HG03521 (cell line): ENCODE data around the gene DTL.

Experiments used
- ATAC-seq: cut with Tn5 transposase; IDR thresholded peaks from one replicate; pipeline ENCODE4 v1.9.1; 2021; ENCODE audit warnings: mild to moderate bottlenecking, moderate library complexity; ENCODE audit not compliant: unreplicated experiment

DTL gene

DNA sequence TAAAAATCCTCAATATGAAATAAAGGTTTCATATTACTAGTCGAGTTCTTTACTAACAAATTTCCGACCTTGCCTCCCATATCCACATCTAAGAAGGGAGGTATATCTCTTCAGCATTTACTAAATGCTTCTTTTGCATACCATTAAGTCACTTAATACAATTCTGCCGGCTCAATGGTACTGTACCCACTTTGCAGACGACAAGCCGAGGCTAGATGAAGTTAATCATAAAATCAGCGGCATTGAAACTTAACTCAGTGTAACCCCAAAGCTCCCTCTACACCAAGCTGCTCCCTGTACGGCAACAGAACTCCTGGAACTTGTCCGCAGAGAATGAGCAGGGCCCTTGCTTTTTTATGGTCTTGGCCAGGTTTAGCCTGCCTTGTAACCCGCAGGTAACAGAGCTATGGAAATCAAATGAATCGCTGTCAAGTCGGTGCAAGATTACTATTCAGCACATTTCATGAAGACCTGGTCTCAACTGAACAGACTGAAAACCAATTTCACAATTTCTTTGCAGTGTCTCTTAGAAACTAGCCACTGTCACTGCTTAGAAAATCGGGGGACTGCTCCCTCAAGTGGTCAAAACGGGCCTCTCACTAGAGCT lies 929 bp upstream of the DTL start:
- ATAC-seq = no peak

DNA sequence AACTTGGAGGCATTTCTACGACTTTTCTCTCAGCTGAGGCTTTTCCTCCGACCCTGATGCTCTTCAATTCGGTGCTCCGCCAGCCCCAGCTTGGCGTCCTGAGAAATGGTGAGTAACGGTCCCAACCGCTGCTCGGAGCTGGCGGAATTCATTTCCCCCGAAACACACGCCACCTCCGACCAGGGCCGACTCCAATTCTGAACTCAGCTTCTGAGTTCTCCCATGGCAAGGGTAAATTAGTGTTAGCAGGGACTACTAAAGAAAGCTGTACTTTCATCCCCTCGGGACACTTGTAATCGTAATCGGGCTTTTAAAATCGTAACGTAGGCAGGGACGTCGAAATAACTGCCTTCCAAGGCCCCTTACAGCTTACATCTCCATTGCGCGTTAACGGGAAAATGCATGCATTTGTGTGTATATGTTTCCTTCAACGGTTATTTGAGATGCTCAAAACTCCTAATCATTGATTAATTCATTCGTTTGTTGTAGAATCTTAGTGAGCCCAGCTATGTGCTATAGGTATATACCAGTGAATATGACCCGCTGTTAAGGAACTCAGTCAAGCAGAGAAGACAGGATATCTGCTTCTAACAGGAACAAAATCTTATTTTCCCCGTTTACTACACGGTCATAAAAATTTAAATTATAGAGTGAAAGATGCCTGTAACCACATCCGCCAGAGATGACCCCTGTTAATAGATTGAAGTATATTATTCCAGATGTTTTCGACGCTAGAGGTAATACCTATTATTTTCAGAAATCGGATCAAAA lies 472 bp downstream of the DTL start:
- peak; percentile 11 for ATAC-seq

DNA sequence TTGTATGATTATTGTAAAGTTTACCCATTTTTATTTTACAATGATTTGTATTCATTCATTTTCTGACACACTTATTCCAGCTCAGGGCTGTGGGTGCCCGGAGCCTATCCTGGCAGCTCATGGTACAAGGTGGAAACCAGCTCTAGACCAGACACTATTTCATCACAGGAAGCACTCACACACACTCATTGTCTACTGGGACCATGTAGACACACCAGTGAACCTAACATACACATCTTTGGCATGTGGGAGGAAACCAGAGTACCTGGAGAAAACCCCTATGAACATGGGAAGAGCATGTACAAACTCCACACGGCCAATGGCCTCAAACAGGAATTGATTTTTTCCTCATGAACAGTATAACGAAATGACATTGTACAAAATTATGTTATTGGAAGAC lies 2.4 kb downstream of the DTL start:
- ATAC-seq = no peak

DNA sequence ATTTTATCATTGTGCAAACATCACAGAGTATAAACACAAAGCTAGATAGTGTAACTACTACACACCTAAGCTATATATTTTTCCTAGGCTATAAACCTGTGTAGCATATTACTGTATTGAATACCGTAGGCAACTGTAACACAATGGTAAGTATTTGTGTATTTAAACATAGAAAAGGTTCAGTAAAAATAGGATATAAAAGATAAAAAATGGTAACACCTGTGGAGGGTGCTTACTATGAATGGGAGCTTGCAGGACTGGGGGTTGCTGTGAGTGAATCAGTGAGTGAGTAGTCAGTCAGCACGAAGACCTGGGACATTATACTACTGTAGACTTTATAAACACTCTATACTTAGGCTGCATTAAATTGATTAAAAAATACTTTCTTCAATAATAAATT lies 4.1 kb downstream of the DTL start:
- ATAC-seq = no peak

DNA sequence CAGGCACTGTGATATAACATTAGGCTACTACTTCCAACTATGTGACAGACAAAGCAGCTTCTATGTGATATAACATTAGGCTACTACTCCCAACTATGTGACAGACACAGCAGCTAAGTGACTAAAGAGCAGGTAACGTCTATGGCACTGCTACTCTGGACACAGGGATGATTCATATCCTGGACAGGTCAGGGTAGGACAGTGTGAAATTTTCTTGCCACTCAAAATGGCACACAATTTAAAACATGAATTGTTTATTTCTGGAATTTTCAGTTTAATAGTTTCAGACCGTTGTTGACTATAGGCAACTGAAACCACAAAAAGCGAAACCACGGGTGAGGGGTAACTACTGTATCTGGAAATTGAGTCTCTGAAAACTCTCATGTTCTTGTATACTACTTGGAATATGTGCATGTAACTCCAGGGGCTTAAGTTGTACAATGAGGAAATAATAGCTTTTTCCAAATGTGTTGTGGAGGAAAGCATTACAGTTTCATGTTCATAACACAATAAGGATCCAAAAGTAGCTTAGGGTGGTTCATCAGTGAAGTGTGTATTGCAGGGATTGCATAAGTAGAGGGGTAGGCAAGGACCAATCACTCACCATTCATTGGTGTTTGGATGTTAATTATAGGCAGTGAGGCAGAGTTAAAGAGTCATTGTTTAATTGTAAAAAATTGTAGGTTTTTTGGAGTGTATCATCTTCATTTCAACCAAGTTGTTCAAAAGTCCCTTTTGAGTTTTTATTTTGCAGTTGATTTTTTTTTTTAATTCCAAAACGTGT lies 5.3 kb downstream of the DTL start:
- ATAC-seq = no peak

DNA sequence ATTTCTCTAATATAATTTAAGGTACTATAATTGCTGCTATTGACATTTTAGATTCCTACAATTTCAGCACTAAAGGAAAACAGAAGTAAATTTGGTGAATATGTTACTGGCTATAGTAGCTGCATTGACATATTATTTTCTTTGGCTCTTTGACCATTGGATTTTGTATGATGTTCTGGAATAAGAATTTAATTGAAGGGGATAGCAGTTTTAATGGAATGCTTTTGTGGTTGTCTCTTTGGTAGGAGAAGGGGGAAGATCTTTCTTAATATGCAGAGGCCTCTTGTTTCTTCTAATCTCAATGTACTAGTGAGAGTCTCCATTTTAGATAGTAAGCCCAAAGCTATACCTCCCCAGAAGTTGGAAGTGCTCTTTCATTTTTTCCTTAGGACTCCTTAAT lies 6.9 kb downstream of the DTL start:
- no peak for ATAC-seq

DNA sequence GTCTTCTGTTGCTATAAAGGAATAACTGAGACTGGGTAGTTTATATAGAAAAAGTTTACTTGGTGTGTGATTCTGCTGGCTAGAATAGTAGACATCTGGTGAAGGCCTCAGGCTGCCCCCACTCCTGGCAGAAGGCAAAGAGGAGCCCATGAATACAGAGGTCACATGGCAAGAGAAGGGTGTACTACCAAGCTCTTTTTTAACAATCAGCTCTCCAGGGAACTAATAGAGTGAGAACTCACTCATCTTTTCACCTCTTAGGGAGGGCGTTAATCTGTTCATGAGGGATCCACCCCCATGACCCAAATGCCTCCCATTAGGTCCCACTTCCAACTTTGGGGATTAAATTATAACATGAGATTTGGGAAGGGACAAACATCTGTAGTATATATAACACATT lies 9.3 kb downstream of the DTL start:
- no peak for ATAC-seq

DNA sequence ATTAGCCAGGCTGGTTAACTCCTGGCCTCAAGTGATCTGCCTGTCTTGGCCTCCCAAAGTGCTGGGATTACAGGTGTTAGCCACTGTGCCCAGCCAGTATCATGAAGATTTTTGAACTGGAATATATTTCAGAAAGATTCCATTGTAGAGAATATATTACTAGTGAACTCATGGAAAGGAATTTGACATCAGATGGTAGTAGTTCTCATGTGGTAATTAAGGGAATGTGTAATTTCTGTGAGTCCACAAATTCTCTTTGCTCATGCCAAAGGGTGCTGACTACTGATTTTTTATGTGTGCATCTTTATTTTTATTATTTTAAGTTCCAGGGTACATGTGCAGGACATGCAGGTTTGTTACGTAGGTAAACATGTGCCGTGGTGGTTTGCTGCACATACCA lies 10.4 kb downstream of the DTL start:
- ATAC-seq = no peak

DNA sequence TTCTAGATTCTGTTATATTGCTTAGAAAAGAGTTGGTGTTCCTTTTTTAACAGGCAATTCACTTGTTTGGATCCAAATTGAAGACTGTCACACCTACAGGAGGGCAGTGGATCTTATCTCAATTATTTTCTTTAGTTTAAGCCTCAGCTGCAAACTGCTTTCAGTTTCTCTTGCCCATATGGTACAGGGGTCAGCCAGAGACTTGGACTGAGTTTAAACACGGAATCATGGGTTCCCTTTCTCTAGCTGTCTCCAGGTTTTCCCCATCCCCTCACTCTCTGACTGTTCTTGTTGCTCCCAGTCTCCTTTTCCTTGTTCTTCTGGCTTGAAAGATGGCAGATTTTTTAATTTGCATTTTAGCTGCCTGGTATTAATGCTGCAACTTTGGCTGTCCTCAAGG lies 18.4 kb downstream of the DTL start:
- no peak for ATAC-seq

DNA sequence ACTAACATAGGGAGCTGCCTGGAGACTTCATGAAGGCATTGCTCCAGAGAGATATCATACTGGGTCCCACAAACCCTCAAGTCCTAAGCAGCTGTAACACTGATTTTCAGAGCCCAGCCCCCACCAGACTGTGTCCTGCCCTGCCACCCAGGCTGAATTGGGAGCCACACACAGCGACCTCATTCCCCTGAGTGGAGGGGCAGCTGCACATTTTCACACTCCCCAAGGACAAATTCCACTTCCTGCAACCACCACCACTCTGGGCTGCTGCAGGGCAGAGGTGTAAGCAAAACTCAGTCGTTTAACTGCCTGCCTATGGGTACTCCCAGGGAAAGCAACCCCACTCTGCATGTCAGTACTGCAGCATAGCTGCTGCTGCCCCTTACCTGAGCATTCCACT lies 19.8 kb downstream of the DTL start:
- no peak for ATAC-seq

DNA sequence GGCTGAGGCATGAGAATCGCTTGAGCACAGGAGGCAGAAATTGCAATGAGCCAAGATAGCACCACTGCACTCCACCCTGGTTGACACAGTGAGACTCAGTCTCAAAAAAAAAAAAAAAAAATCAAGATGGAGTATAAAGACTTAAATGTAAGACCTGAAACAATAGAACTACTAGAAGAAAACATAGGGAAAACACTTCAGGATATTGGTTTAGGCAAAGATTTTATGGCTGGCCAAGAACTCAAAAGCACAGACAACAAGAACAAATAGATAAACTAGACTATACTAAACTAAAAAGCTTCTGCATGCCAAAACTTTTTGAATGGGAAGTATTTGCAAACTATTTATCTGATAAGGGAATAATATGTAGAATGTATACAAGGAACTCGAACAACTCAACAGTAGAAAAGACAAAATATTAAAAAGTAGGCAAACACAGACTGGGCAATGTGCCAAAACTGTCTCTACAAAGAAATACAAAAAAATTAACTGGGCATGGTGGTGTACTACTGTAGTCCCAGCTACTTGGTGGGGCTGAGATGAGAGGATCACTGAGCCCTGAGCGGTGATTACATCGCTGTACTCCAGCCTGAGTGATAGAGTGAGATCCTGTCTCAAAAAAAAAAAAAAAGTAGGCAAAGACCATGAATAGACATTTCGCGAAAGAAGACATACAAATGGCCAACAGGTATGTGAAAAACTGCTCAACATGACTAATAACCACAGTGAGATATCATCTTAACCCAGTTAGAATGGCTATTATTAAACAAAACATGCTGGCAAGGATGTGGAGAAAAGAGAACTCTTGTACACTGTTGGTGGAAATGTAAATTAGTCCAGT lies 25.3 kb downstream of the DTL start:
- ATAC-seq = no peak

DNA sequence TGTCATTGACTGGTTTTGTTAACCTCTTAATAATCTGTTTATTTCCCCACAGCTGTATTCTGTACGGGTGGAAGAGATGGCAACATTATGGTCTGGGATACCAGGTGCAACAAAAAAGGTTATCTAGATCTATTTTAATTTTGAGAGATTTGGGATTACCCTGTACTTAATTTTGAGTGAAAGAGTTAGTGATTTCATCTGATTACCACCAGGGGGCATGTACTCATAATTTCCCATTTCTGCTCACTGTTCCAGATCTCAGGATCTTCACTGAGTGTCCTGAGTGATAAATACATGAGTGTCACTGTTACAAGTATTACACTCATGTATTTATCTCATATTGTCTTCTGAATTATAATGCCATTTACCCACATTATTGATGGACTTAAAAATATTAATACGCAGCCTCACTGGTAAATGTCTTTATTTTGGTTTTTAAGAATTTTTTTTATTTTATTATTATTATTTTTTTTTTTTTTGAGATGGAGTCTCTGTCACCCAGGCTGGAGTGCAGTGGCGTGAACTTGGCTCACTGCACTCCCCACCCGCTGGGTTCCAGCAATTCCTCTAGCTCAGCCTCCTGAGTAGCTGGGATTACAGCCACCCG lies 27.4 kb downstream of the DTL start:
- no peak for ATAC-seq

DNA sequence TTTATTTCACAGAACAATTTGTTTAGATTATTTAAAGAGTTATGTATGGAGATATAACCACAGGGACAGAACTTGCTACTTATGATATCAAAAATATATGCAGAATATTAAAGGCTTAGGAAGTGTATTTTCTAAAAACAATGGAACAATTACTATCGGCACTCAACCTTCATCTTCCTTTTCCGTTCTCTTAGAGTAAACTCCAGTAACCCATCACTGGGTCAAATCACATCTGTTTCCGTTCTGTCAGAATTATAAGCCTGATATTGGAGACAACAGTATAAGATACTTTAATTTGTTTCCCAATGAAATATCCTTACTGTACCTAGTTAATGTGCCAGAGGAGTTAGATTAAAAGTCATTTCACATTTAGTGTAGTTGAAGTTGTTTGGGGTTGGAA lies 32.2 kb downstream of the DTL start:
- no peak for ATAC-seq

DNA sequence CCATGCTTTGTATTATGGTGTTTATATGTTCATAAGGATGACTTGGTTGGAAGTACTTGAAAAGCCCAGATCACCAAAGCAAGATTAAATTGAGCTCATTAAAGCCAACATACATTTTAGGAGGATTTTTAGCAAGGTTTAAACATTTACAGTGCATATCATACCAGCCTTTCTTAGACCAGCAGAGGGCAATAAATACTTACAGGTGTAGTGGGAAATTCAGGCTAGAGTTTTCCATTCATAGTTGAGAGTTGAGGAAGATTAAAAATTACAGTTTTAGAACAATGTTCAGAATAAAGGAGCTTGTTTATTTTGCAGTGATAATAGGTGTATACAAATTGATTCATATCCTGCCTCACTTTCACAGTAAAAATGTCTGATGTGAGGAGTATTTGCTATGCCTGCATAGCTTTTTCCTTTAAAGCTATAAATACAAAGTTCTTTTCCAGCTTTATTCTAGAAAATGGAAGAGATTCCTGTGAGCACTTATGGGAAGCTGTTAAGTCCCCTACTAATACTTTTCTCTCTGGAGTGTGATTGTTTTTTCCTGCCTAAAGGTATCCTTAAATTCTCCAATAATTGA lies 35.3 kb downstream of the DTL start:
- no peak for ATAC-seq

DNA sequence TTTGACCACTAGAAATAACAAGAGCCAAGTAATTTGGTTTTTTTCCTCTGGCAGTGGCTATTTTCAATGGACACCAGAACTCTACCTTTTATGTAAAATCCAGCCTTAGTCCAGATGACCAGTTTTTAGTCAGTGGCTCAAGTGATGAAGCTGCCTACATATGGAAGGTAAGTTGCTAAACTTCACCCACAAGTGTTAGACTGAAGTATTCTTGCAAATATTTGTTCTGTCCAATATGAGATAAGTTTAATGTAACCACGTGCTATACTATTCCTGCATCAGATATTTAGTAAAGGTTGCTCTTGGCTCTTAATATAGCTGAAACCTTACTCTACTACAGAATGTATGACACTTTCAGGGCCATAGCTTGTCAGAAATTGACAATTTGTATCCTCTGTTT lies 36.5 kb downstream of the DTL start:
- ATAC-seq = no peak

DNA sequence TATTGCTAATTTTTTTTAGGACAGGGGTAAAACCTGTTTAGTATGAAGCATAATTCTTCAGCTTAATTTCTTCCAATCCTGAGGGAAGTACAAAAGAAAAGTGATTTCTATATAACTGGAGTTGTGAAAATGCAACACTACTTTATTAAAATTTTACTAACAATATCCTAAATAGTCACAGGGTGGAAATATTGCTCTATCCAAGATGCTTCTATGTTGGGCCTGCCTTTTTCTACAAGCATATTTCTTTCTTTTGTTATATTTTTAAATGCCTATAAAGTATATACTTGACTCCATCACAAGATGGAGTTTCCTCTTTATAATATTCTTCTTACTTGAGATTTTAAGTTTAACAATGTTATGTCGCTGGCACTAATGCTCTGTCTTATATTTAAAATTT lies 37.9 kb downstream of the DTL start:
- ATAC-seq = no peak

DNA sequence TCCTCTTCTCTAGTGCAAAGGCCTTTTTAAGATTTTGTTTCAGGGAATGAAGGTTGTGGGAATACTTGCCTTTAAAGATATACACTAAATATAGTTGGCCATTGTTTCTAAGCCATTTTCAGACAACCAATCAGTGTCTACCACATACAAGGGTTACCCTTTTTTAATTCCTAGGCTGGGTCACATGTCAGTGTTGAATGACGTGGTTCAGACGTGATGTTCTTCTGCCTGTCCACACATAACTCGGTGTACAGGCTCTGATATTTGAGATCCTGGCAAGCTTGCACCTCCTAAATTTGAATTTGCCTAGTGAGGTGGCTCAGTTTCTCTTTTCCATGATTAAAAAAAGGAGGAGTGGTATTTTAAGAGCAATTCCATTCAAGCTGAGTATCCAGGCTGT lies 38.8 kb downstream of the DTL start:
- ATAC-seq = no peak

DNA sequence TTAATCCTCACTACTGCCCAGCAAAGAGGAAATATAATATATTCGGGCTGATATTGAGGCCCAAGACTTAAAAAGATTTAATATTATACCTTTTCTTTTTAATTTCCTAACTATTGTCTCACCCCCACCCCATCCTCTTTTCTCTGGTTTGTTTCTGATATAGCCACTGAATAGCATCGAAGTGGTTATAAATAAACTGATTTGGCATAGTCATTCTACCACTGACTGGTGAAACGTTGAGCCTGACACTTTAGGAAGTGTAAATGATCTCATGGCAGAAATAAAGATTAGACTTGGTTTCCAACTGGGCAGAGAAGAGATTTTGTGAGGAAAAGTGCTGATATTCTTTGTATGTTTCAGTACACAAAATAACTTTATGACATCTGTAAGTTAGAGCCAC lies 39.3 kb downstream of the DTL start:
- no peak for ATAC-seq

DNA sequence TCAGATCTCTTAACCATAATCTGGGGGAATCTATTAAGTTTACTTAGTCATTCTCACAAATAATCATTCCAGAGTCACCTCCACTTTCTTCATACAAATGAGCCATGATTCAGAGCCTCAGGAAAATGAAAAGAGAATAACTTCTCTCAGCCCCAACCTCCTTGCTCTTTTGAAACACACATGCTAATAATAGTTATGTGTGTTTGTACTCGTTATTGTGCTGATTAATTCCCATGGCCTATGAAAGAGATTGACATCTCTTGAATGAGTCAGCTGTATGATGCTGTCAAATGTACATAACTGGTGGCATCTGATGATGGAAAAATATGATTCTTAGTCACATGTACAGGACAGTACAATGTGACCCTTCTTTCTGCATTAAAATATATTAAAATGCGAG lies 41.5 kb downstream of the DTL start:
- no peak for ATAC-seq

DNA sequence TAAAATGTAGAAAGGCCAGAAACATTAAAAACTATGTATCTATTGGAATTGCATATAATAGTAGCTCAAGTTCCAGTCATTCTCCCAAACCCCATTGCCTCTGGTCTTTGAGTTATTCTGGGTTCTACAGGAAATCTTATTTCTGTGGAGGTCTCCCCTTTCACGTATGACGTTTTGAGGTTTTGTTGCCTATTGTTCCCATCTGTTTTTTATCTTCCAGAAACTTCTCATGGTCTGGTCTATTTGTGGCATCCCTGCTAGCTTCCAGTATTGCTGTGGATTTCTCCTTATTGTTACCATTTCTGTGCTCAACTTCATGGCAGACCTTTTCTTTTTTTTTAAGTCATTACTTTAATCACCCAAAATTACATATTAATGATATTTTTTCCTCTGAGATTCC lies 43.3 kb downstream of the DTL start:
- no peak for ATAC-seq
